ENCODE measurements around the gene SKAP2.

SKAP2 gene

GRCh38 chr7:26857506-26858240, 6.7 kb downstream of the SKAP2 start (continued):
- TF ChIP-seq, protein P1, sequence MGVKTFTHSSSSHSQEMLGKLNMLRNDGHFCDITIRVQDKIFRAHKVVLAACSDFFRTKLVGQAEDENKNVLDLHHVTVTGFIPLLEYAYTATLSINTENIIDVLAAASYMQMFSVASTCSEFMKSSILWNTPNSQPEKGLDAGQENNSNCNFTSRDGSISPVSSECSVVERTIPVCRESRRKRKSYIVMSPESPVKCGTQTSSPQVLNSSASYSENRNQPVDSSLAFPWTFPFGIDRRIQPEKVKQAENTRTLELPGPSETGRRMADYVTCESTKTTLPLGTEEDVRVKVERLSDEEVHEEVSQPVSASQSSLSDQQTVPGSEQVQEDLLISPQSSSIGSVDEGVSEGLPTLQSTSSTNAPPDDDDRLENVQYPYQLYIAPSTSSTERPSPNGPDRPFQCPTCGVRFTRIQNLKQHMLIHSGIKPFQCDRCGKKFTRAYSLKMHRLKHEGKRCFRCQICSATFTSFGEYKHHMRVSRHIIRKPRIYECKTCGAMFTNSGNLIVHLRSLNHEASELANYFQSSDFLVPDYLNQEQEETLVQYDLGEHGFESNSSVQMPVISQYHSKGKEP (tag by site-specific recombination; IDR thresholded peaks at IDR 0.05) = no peak
- TF ChIP-seq ZNF629 (tag by site-specific recombination; IDR thresholded peaks at IDR 0.05) (no peak; the same call in 1 of the 2 replicates), ZNF473 (tag by site-specific recombination; IDR thresholded peaks at IDR 0.05) (no peak), ZNF843 (tag by site-specific recombination; IDR thresholded peaks at IDR 0.05) (no peak), ZNF426 (tag by site-specific recombination; IDR thresholded peaks at IDR 0.05) (no peak), ZNF530 (tag by site-specific recombination; IDR thresholded peaks at IDR 0.05; ENCODE audit: low read depth) (no peak), ZNF324 (tag by site-specific recombination; IDR thresholded peaks at IDR 0.05) (no peak), ZNF155 (tag by site-specific recombination; IDR thresholded peaks at IDR 0.05) (no peak), ZNF501 (tag by site-specific recombination; IDR thresholded peaks at IDR 0.05) (0 out of 2 replicates have a peak, but pooled peaks have one; percentile 42), FEZF1 (tag by site-specific recombination; IDR thresholded peaks at IDR 0.05) (peak; percentile 79), ZNF394 (tag by site-specific recombination; IDR thresholded peaks at IDR 0.05; ENCODE audit: borderline replicate concordance) (no peak), ZNF677 (tag by site-specific recombination; IDR thresholded peaks at IDR 0.05) (no peak), ZBTB48 (tag by site-specific recombination; IDR thresholded peaks at IDR 0.05) (peak; percentile 40; the same call in 1 of the 2 replicates), GFI1B (tag by site-specific recombination; IDR thresholded peaks at IDR 0.05) (no peak), ZNF830 (tag by site-specific recombination; IDR thresholded peaks at IDR 0.05; ENCODE audit: low read depth) (no peak), ZBTB6 (tag by site-specific recombination; IDR thresholded peaks at IDR 0.05) (peak; percentile 74), ZBTB10 (tag by site-specific recombination; IDR thresholded peaks at IDR 0.05) (no peak), ZXDB (tag by site-specific recombination; IDR thresholded peaks at IDR 0.05) (peak; percentile 44; the same call in 1 of the 2 replicates), ZNF23 (tag by site-specific recombination; IDR thresholded peaks at IDR 0.05; ENCODE audit: borderline replicate concordance) (no peak), ZFHX2 (tag by site-specific recombination; conservative IDR thresholded peaks at IDR 0.05) (peak; percentile 95), ZBTB49 (tag by site-specific recombination; IDR thresholded peaks at IDR 0.05; ENCODE audit: low read depth) (no peak), SP7 (tag by site-specific recombination; IDR thresholded peaks at IDR 0.05) (peak; percentile 43; the same call in 1 of the 2 replicates), ZNF549 (tag by site-specific recombination; IDR thresholded peaks at IDR 0.05) (no peak)
- TF ChIP-seq, protein P2, sequence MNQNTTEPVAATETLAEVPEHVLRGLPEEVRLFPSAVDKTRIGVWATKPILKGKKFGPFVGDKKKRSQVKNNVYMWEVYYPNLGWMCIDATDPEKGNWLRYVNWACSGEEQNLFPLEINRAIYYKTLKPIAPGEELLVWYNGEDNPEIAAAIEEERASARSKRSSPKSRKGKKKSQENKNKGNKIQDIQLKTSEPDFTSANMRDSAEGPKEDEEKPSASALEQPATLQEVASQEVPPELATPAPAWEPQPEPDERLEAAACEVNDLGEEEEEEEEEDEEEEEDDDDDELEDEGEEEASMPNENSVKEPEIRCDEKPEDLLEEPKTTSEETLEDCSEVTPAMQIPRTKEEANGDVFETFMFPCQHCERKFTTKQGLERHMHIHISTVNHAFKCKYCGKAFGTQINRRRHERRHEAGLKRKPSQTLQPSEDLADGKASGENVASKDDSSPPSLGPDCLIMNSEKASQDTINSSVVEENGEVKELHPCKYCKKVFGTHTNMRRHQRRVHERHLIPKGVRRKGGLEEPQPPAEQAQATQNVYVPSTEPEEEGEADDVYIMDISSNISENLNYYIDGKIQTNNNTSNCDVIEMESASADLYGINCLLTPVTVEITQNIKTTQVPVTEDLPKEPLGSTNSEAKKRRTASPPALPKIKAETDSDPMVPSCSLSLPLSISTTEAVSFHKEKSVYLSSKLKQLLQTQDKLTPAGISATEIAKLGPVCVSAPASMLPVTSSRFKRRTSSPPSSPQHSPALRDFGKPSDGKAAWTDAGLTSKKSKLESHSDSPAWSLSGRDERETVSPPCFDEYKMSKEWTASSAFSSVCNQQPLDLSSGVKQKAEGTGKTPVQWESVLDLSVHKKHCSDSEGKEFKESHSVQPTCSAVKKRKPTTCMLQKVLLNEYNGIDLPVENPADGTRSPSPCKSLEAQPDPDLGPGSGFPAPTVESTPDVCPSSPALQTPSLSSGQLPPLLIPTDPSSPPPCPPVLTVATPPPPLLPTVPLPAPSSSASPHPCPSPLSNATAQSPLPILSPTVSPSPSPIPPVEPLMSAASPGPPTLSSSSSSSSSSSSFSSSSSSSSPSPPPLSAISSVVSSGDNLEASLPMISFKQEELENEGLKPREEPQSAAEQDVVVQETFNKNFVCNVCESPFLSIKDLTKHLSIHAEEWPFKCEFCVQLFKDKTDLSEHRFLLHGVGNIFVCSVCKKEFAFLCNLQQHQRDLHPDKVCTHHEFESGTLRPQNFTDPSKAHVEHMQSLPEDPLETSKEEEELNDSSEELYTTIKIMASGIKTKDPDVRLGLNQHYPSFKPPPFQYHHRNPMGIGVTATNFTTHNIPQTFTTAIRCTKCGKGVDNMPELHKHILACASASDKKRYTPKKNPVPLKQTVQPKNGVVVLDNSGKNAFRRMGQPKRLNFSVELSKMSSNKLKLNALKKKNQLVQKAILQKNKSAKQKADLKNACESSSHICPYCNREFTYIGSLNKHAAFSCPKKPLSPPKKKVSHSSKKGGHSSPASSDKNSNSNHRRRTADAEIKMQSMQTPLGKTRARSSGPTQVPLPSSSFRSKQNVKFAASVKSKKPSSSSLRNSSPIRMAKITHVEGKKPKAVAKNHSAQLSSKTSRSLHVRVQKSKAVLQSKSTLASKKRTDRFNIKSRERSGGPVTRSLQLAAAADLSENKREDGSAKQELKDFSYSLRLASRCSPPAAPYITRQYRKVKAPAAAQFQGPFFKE (tag by site-specific recombination; IDR thresholded peaks at IDR 0.05; ENCODE audit: borderline replicate concordance) = no peak
